Measurements from ENCODE around the gene KIRREL2. TPM values are rescaled to one million over a fixed set of nuclear protein-coding genes. Genes with fewer than 3 reads are reported as not detected.

The KIRREL2 gene
- total and polyA plus RNA-seq, 11 donors, result 0.77 TPM; not detected in 10

DNA sequence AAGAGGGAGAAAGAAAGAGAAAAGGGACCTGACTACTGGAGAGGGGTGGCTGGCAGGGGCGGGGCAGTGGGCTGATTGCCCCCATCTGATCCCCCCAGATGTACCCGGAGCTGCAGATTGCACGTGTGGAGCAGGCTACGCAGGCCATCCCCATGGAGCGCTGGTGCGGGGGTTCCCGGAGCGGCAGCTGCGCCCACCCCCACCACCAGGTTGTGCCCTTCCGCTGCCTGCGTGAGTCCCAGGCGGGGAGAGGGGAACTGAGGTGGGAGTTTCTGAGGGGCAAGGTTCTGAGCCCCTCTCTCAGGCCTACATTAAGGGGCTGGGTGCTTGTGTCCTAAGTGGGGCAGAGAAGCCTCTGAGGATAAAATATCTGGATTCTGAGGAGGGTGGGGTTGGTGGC, 14.1 kb downstream of the KIRREL2 start:
- TF ChIP-seq CTCF (IDR thresholded peaks at IDR 0.05) (no peak), POLR2A (IDR thresholded peaks at IDR 0.05) (no peak)
- 68 to 77% (median 72%) methylated on average over 12 of the region's 12 CpGs for WGBS, 4 donors

DNA sequence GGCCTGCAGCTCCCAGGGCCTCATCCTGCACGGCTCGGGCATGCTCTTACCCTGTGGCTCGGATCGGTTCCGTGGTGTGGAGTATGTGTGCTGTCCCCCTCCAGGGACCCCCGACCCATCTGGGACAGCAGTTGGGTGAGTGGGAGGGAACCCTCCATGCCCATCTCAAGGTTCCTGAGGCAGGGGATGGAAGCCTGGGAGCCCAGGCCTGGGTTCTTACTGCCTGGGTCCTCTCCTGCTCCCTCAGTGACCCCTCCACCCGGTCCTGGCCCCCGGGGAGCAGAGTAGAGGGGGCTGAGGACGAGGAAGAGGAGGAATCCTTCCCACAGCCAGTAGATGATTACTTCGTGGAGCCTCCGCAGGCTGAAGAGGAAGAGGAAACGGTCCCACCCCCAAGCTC, 14.9 kb downstream of the KIRREL2 start:
- ATAC-seq (no peak), DNase-seq (no peak)
- no peaks in the 10 kb centered on the region for H3K36me3 ChIP-seq
- no peaks in the 10 kb centered on the region for H3K9me3 ChIP-seq
- peaks cover 0 to 22% (median 0%) of the 10 kb centered on the region in 9 donors for H3K27me3 ChIP-seq
- peaks cover 0 to 26% (median 18%) of the 10 kb centered on the region in 12 donors for H3K4me1 ChIP-seq
- no peak for TF ChIP-seq POLR2A (IDR thresholded peaks at IDR 0.05)
- H3K4me3 ChIP-seq, result no peak overlapping the region
- WGBS, 4 donors, result 79 to 88% (median 85%) methylated on average over 12 of the region's 12 CpGs
- no peak overlapping the region for H3K27ac ChIP-seq
- intact Hi-C loops (cut with DNase I), result loop anchor here in 1 of 10 donors (10.0 kb wide), 1 partner anchor 87 kb away; no protein-coding TSS in a partner anchor

More for the DNA sequence above, 14.1 kb downstream of the KIRREL2 start:
- no peaks in the 10 kb centered on the region for H3K9me3 ChIP-seq
- H3K27me3 ChIP-seq, result peaks cover 0 to 22% (median 0%) of the 10 kb centered on the region in 9 donors
- intact Hi-C loops (cut with DNase I), result loop anchor here in 1 of 10 donors (10.0 kb wide), 1 partner anchor 86 kb away; no protein-coding TSS in a partner anchor
- H3K4me1 ChIP-seq, result peaks cover 0 to 26% (median 18%) of the 10 kb centered on the region in 12 donors
- H3K36me3 ChIP-seq, result no peaks in the 10 kb centered on the region
- ATAC-seq (no peak), DNase-seq (no peak)
- no peak overlapping the region for H3K4me3 ChIP-seq
- H3K27ac ChIP-seq, result no peak overlapping the region

DNA sequence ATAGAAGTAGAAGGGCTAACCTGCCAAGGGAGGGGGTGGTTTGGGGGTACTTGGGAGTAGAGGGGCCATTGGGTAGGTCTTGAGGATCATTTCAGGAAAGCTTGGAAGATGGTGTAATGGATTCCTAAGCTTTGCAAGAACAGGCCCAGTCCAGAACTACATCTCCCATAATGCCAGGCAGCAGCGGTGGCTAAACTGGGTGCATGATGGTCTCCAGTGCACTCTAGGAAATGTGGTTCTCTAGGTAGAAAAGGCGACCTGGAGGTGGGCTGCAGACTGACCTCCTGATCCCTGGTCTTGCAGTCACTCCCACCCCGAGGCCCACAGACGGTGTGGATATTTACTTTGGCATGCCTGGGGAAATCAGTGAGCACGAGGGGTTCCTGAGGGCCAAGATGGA, 15.5 kb downstream of the KIRREL2 start:
- H3K4me3 ChIP-seq, result no peak overlapping the region
- intact Hi-C loops (cut with DNase I), result loop anchor here in 1 of 10 donors (10.0 kb wide), 1 partner anchor 87 kb away; no protein-coding TSS in a partner anchor
- WGBS, 4 donors, result 76 to 91% (median 82%) methylated on average over 5 of the region's 5 CpGs
- H3K36me3 ChIP-seq, result no peaks in the 10 kb centered on the region
- no peaks in the 10 kb centered on the region for H3K9me3 ChIP-seq
- DNase-seq, result no peak
- peaks cover 0 to 26% (median 18%) of the 10 kb centered on the region in 12 donors for H3K4me1 ChIP-seq
- ATAC-seq, result no peak
- no peak for TF ChIP-seq CTCF (IDR thresholded peaks at IDR 0.05)
- TF ChIP-seq POLR2A (IDR thresholded peaks at IDR 0.05), result no peak
- H3K27me3 ChIP-seq, result peaks cover 0 to 22% (median 0%) of the 10 kb centered on the region in 9 donors
- no peak overlapping the region for H3K27ac ChIP-seq

GRCh38 chr19:35874392-35874930, 17.8 kb downstream of the KIRREL2 start:
- peaks cover 0 to 12% (median 9%) of the 10 kb centered on the region in 12 donors for H3K4me1 ChIP-seq
- H3K4me3 ChIP-seq, result no peak overlapping the region
- no peaks in the 10 kb centered on the region for H3K9me3 ChIP-seq
- no peak overlapping the region for H3K27ac ChIP-seq
- TF ChIP-seq POLR2A (IDR thresholded peaks at IDR 0.05) (no peak), CTCF (IDR thresholded peaks at IDR 0.05) (no peak)
- intact Hi-C loops (cut with DNase I), result loop anchor here in 1 of 10 donors (10.0 kb wide), 1 partner anchor 90 kb away; no protein-coding TSS in a partner anchor
- H3K36me3 ChIP-seq, result no peaks in the 10 kb centered on the region
- ATAC-seq, result no peak
- DNase-seq, result no peak
- WGBS, 4 donors, result 88 to 94% (median 92%) methylated on average over 27 to 32 of the region's 32 CpGs
- peaks cover 0 to 18% (median 0%) of the 10 kb centered on the region in 9 donors for H3K27me3 ChIP-seq
